ENCODE data around the gene MRTFA. TPM values are rescaled to one million over a fixed set of nuclear protein-coding genes. Genes with fewer than 3 reads are reported as not detected.

The MRTFA gene
- total and polyA plus RNA-seq, 9 of the 15 experiments (the other 6 are each of a cell fraction or from before 2014, with no cell fraction given) = 0.84 to 21.1 (median 3.7) TPM

DNA sequence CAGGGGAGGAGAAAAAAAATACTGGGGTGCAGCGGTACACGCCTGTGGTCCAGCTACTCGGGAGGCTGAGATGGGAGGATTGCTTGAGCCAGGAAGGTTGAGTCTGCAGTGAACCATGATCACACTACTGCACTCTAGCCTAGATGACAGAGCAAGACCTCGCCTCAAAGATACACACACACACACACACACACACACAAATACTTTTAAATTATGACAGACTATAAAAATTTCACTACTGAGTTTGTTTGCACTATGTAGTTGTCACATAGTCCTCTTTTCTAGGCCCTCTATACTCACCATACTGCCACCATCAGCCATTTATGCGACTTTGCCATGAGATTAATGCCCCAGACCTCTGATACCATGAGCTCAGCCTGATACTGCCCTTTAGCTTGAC, 109.6 kb downstream of the MRTFA start (continued):
- TF ChIP-seq REST (IDR thresholded peaks at IDR 0.05; ENCODE audit: borderline replicate concordance) (no peak), REST (CRISPR knock-in tag; IDR thresholded peaks at IDR 0.05; ENCODE audit: low read depth) (no peak), BRF2 (IDR thresholded peaks at IDR 0.05; ENCODE audit: borderline replicate concordance, insufficient read depth, insufficient read length) (no peak), SRSF3 (IDR thresholded peaks at IDR 0.05; ENCODE audit: insufficient read depth, low read length) (no peak), SRSF9 (IDR thresholded peaks at IDR 0.05; ENCODE audit: borderline replicate concordance, low read depth, low read length) (no peak)
